Gastrocnemius medialis (tissue), 4 donors: ENCODE results near the gene PMS2. TPM values are rescaled to one million over a fixed set of nuclear protein-coding genes. Genes with fewer than 3 reads are reported as not detected.

ENCODE experiments used
- ATAC-seq, 2 donors: fragments of 150-250 bp; one replicate each; pipeline ENCODE4 v1.9.1; 2016
- DNase-seq, 2 donors: peaks; one replicate each; pipeline ENCODE4 v3.0.0-alpha.2; 2019
- H3K27ac ChIP-seq, 4 donors: fragments of 200-600 bp; sonication (generic); 1 replicate in 1 of 4; 2 replicates in 3 of 4; pipeline ENCODE4 v1.5.1; 2016 to 2018; ENCODE audit warnings: mild to moderate bottlenecking in 2 of 4, moderate library complexity in 1 of 4
- H3K27me3 ChIP-seq, 3 donors: fragments of 200-600 bp; sonication (generic) in 2 of 3; 1 replicate in 1 of 3; 2 replicates in 2 of 3; pipeline versions ENCODE4 v1.5.1 to v1.6.0; 2016 to 2019; ENCODE audit warnings: mild to moderate bottlenecking in 1 of 3, moderate library complexity in 1 of 3
- H3K36me3 ChIP-seq, 2 donors: fragments of 200-600 bp; sonication (generic) in 1 of 2; one replicate each; pipeline ENCODE4 v1.5.1; 2017 to 2018
- H3K4me1 ChIP-seq, 2 donors: fragments of 200-600 bp; sonication (generic) in 1 of 2; one replicate each; pipeline ENCODE4 v1.5.1; 2016 to 2017; ENCODE audit warnings: mild to moderate bottlenecking in 2 of 2
- H3K4me3 ChIP-seq, 4 donors: fragments of 200-600 bp; sonication (generic) in 3 of 4; 1 replicate in 1 of 4; 2 replicates in 3 of 4; pipeline ENCODE4 v1.5.1; 2016 to 2019; ENCODE audit warnings: mild to moderate bottlenecking in 2 of 4
- H3K9me3 ChIP-seq, 3 donors: fragments of 200-600 bp; sonication (generic) in 2 of 3; 1 replicate in 1 of 3; 2 replicates in 2 of 3; pipeline ENCODE4 v1.5.1; 2016 to 2019
- POLR2A ChIP-seq, 2 donors: fragments of 450-650 bp; IDR thresholded peaks; one replicate each; pipeline ENCODE4 v1.6.1; 2017; ENCODE audit warnings: antibody characterized with exemption in 2 of 2, mild to moderate bottlenecking in 2 of 2, moderate library complexity in 2 of 2
- in situ Hi-C, 4 donors: fragments of 200-750 bp; cut with MboI; loops; one replicate each; pipeline versions ENCODE4 v1.15.0 to v1.8.0; 2017; ENCODE audit warnings: low sequenced_read_pairs in 4 of 4
- intact Hi-C: fragments of 100-400 bp; cut with DNase I; formaldehyde crosslinking; loops from one replicate; pipeline ENCODE4 v1.15.1; 2023; ENCODE audit warnings: low total_unique reads
- total RNA-seq, 4 donors: library from RNA; depleted of rRNA; stranded (reverse); fragments of >200 nt; gene quantifications; one replicate each; pipeline versions ENCODE4 v1.1.0 to v1.2.3, GENCODE V29; 2016
- TF ChIP-seq, protein P1 (sequence below), 5 experiments: fragments of 450-650 bp in 3 of 5; fragments of 200-600 bp in 2 of 5; sonication (generic) in 2 of 5; IDR thresholded peaks in 4 of 5; conservative IDR thresholded peaks in 1 of 5; 1 replicate in 4 of 5; 2 replicates in 1 of 5; pipeline ENCODE4 v1.5.1; 2016 to 2019; ENCODE audit warnings: antibody characterized with exemption in 5 of 5, mild to moderate bottlenecking in 3 of 5, moderate library complexity in 3 of 5

Gene PMS2
- total RNA-seq, 4 donors from 2014 or later: 3.6 to 9.0 (median 7.2) TPM

DNA sequence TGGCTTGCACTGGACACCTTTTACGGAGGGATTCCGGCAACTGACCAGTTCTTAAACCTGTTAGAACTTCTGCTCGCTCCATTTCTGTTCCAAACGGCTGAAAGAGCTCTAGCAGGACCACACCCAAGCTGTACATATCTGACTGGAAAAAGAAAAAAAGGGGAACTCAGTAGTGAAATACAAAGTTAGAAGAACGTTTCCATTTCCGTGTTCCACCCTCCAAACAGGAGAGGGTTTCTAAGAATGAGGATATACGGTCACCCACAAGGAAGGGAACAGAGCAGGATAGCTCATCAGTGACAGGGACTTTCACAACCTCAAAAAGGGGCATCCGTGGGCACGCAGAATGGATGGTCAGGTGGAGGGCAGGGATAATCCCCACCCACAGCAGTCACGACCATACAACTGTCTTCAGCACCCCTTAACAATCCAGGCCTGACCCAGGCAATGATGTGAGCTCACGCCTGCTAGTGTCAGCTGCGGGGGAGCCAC, 18.0 kb upstream of the PMS2 start:
- no peaks in the 10 kb centered on the region for H3K27me3 ChIP-seq
- H3K9me3 ChIP-seq: no peaks in the 10 kb centered on the region
- peak overlapping the region in 2 of 4 donors; percentile 39 to 45 for H3K4me3 ChIP-seq
- in situ Hi-C loops (no loop called here), intact Hi-C loops (no loop called here)
- ATAC-seq (no peak), DNase-seq (no peak)
- peak overlapping the region; percentile 76 to 89 (median 80) for H3K27ac ChIP-seq
- peaks cover 0 to 57% of the 10 kb centered on the region in 2 donors for H3K36me3 ChIP-seq
- no peak for TF ChIP-seq POLR2A (IDR thresholded peaks at IDR 0.05)
- TF ChIP-seq, protein P1, sequence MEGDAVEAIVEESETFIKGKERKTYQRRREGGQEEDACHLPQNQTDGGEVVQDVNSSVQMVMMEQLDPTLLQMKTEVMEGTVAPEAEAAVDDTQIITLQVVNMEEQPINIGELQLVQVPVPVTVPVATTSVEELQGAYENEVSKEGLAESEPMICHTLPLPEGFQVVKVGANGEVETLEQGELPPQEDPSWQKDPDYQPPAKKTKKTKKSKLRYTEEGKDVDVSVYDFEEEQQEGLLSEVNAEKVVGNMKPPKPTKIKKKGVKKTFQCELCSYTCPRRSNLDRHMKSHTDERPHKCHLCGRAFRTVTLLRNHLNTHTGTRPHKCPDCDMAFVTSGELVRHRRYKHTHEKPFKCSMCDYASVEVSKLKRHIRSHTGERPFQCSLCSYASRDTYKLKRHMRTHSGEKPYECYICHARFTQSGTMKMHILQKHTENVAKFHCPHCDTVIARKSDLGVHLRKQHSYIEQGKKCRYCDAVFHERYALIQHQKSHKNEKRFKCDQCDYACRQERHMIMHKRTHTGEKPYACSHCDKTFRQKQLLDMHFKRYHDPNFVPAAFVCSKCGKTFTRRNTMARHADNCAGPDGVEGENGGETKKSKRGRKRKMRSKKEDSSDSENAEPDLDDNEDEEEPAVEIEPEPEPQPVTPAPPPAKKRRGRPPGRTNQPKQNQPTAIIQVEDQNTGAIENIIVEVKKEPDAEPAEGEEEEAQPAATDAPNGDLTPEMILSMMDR (IDR thresholded peaks at IDR 0.05 in 4 of 5, conservative IDR thresholded peaks at IDR 0.05 in 1 of 5): no peak
- peaks cover 7 to 19% of the 10 kb centered on the region in 2 donors for H3K4me1 ChIP-seq

DNA sequence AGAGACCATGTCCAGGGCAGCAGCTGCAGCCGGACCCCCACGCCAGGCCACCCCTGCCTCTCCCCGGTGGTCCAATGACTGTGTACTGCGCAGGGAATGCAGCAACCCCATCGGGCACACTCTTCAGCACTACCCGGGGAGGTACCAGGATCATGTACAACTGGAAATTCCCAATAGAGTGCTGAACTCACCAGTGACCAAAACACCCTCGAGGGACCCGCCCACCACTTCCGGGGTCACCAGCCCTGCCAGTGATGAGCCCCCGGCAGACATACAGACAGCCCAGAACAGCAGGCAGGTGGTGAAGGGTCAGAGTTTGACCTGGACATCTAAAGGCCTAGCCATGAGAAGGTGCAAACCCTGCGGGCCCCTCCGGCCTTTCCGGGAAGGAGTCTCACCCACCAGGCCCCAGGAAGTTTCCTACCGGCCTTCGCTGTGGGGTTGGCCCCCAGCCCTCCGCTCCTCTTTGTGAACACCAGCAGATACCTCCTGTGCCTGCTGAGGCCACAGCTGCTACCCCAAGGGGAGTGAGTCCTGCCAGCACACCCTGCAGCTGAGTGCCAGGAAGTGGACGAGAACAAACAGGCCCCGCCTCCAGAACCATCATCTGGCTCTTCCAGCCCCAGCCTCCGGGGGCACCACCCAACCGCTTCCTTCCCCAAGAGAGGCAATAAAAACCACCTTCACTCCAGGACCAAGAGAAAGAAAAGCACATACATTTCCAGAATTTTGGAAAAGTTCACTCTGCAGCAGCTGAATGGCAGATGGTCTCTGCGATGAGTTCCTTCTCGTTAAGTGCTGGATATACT, 17.4 kb upstream of the PMS2 start:
- no peaks in the 10 kb centered on the region for H3K9me3 ChIP-seq
- peaks cover 7 to 19% of the 10 kb centered on the region in 2 donors for H3K4me1 ChIP-seq
- H3K27ac ChIP-seq: peak overlapping the region; percentile 76 to 89 (median 80)
- peak; percentile 77 to 89 for DNase-seq
- H3K36me3 ChIP-seq: peaks cover 0 to 63% of the 10 kb centered on the region in 2 donors
- peak; percentile 91 to 93 for ATAC-seq
- peak overlapping the region in 3 of 4 donors; percentile 28 to 45 (median 39) for H3K4me3 ChIP-seq
- in situ Hi-C loops (no loop called here), intact Hi-C loops (no loop called here)
- TF ChIP-seq, protein P1 (IDR thresholded peaks at IDR 0.05 in 4 of 5, conservative IDR thresholded peaks at IDR 0.05 in 1 of 5): peak in 2 of 5 experiments; percentile 29 to 38
- TF ChIP-seq POLR2A (IDR thresholded peaks at IDR 0.05): peak in 1 of 2 donors; percentile 15
- no peaks in the 10 kb centered on the region for H3K27me3 ChIP-seq

DNA sequence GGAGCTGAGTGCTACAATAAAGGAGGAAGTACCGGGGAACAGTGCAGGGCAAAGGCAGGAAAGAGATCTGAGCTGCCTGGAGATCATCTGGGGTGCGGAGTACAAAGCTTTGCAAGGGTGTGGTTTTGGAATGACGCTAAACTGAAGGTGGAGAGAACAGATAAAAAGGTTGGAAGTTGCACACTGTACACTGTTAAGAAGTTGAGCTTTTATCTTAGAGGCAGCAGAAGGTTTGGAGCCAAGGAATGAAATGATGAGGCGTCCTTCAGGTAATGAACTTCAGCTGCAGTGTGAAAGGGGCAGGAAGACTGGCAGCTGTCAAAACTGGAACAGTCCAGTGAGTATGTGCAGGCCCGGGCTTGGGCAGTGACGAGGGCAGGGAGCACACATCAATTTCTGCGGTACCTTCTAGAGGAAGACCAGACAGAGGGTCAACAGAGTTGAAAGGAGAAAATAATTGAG, 15.2 kb upstream of the PMS2 start:
- no peak for TF ChIP-seq POLR2A (IDR thresholded peaks at IDR 0.05)
- TF ChIP-seq, protein P1 (IDR thresholded peaks at IDR 0.05 in 4 of 5, conservative IDR thresholded peaks at IDR 0.05 in 1 of 5): no peak
- intact Hi-C loops: no loop called here
- Histone ChIP-seq H3K27ac (peak overlapping the region in 2 of 4 donors; percentile 85 to 89), H3K27me3 (no peaks in the 10 kb centered on the region), H3K9me3 (no peaks in the 10 kb centered on the region), H3K4me3 (no peak overlapping the region), H3K36me3 (peaks cover 0 to 80% of the 10 kb centered on the region in 2 donors), H3K4me1 (peaks cover 7 to 19% of the 10 kb centered on the region in 2 donors)
- in situ Hi-C loops: no loop called here
- DNase-seq (no peak), ATAC-seq (no peak)

DNA sequence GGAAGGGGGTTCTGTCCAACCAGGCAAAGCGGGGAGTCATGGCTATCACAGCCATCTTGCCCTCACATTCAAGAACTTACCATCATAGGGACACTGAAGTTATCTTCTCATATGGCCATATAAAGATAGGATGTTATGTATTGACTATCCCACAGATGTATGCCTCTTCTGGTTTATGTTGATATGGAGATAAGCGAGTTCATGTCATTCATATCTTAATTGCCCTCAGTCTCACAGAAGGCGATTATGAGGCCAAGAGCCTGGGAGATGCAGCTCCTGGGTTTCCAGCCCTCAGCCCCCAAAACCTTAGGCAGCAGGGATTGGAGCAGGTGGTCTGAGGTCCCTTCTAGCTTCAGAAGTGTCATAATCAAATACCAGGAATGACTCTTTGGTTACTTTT, 13.9 kb upstream of the PMS2 start:
- Histone ChIP-seq H3K4me3 (no peak overlapping the region), H3K27ac (peak overlapping the region in 2 of 4 donors; percentile 3 to 89), H3K27me3 (no peaks in the 10 kb centered on the region), H3K36me3 (peaks cover 0 to 80% of the 10 kb centered on the region in 2 donors), H3K4me1 (peaks cover 8 to 20% of the 10 kb centered on the region in 2 donors), H3K9me3 (no peaks in the 10 kb centered on the region)
- ATAC-seq: no peak
- TF ChIP-seq, protein P1 (IDR thresholded peaks at IDR 0.05 in 4 of 5, conservative IDR thresholded peaks at IDR 0.05 in 1 of 5): no peak
- TF ChIP-seq POLR2A (IDR thresholded peaks at IDR 0.05): no peak
- in situ Hi-C loops (no loop called here), intact Hi-C loops (no loop called here)
- no peak for DNase-seq
